Keratinocyte (primary cell): ENCODE data around the gene APLP2. TPM values are rescaled to one million over a fixed set of nuclear protein-coding genes. Genes with fewer than 3 reads are reported as not detected.
A peak's percentile ranks its signal among the peaks of the same experiment; 100 is the strongest.

ENCODE experiments used
- DNase-seq: peaks from one replicate; pipeline ENCODE4 v3.0.0-alpha.2; 2011; ENCODE audit warnings: low read depth, missing footprints, low spot score
- FAIRE-seq: peaks from 2 replicates; lab custom pipeline; 2011; peaks lifted over from hg19 to GRCh38; lab: Jason Lieb, UNC
- H2AFZ ChIP-seq: 2 replicates; pipeline ENCODE4 v1.6.0; 2012; ENCODE audit warnings: low read length, control low read depth, inconsistent platforms; ENCODE audit not compliant: control insufficient read depth
- H3K27ac ChIP-seq: 2 replicates; pipeline ENCODE4 v1.5.1; 2011; ENCODE audit warnings: low read length; ENCODE audit not compliant: control insufficient read depth, insufficient read depth
- H3K27me3 ChIP-seq: 3 replicates; pipeline ENCODE4 v1.6.0; 2011; ENCODE audit warnings: low read length; ENCODE audit not compliant: control insufficient read depth, insufficient read depth; ENCODE audit errors: extremely low read depth
- H3K36me3 ChIP-seq, 2 experiments: 2 replicates in 1 of 2; 3 replicates in 1 of 2; pipeline ENCODE4 v1.5.1; 2011; ENCODE audit warnings: low read length in 2 of 2, mild to moderate bottlenecking in 1 of 2; ENCODE audit not compliant: control insufficient read depth in 2 of 2, insufficient read depth in 2 of 2; ENCODE audit errors: extremely low read depth in 1 of 2
- H3K4me1 ChIP-seq: 3 replicates; pipeline ENCODE4 v1.5.1; 2011; ENCODE audit warnings: low read length; ENCODE audit not compliant: control insufficient read depth, insufficient read depth; ENCODE audit errors: extremely low read depth
- H3K4me2 ChIP-seq: 3 replicates; pipeline ENCODE4 v1.6.0; 2011; ENCODE audit warnings: low read depth, low read length; ENCODE audit not compliant: control insufficient read depth, insufficient read depth; ENCODE audit errors: extremely low read depth
- H3K4me3 ChIP-seq, 3 experiments: fragments of 200-600 bp in 1 of 3; sonication (generic) in 1 of 3; 2 replicates in 2 of 3; 3 replicates in 1 of 3; pipeline ENCODE4 v1.5.1; 2011 to 2016; ENCODE audit warnings: low read length in 3 of 3, mild to moderate bottlenecking in 3 of 3, control low read depth in 2 of 3, inconsistent platforms in 1 of 3, low read depth in 1 of 3, mixed read lengths in 1 of 3, mixed run types in 1 of 3, moderate library complexity in 1 of 3; ENCODE audit not compliant: control insufficient read depth in 2 of 3, insufficient read depth in 2 of 3; ENCODE audit errors: extremely low read depth in 1 of 3
- H3K79me2 ChIP-seq: 2 replicates; pipeline ENCODE4 v1.6.0; 2012; ENCODE audit warnings: low read length; ENCODE audit not compliant: control insufficient read depth, insufficient read depth
- H3K9ac ChIP-seq: 3 replicates; pipeline ENCODE4 v1.6.0; 2011; ENCODE audit warnings: low read length; ENCODE audit not compliant: control insufficient read depth, insufficient read depth; ENCODE audit errors: extremely low read depth
- H3K9me1 ChIP-seq: 3 replicates; pipeline ENCODE4 v1.6.0; 2011; ENCODE audit warnings: low read length; ENCODE audit not compliant: control insufficient read depth, insufficient read depth; ENCODE audit errors: extremely low read depth
- H3K9me3 ChIP-seq: 2 replicates; pipeline ENCODE4 v1.5.1; 2012; ENCODE audit warnings: low read depth, low read length; ENCODE audit not compliant: control insufficient read depth
- H4K20me1 ChIP-seq: 3 replicates; pipeline ENCODE4 v1.6.0; 2011; ENCODE audit warnings: low read length; ENCODE audit not compliant: control insufficient read depth, insufficient read depth; ENCODE audit errors: extremely low read depth
- EZH2 ChIP-seq: IDR thresholded peaks from one replicate; pipeline ENCODE4 v1.6.1; 2012; ENCODE audit warnings: inconsistent platforms, mild to moderate bottlenecking, low read length, moderate library complexity
- dilution Hi-C: fragments of 300-500 bp; cut with MboI; formaldehyde crosslinking; loops from one replicate; pipeline ENCODE4 v1.7.0; 2020; ENCODE audit warnings: low sequenced_read_pairs; ENCODE audit not compliant: extremely low pct_ligation_motif_present
- polyA plus RNA-seq, 5 experiments: library from polyadenylated mRNA; depleted of rRNA in 3 of 5; stranded (reverse) in 3 of 5; stranded (forward) in 1 of 5; unstranded in 1 of 5; fragments of >200 nt; gene quantifications; 1 replicate in 1 of 5; 2 replicates in 3 of 5; 3 replicates in 1 of 5; pipeline versions ENCODE4 v1.2.1 to v1.2.3, GENCODE V29; 2011 to 2012; ENCODE audit warnings: missing spikeins in 2 of 5, low read depth in 1 of 5, low replicate concordance in 1 of 5
- TF ChIP-seq, protein P1 (sequence below), 3 experiments: IDR thresholded peaks in 1 of 3; conservative IDR thresholded peaks in 1 of 3; optimal IDR thresholded peaks in 1 of 3; 2 replicates in 2 of 3; 3 replicates in 1 of 3; pipeline versions ENCODE3 to v1.5.1; 2011; ENCODE audit warnings: low read length in 3 of 3, mild to moderate bottlenecking in 3 of 3, moderate library complexity in 2 of 3, control low read depth in 1 of 3, inconsistent platforms in 1 of 3; ENCODE audit not compliant: insufficient read depth in 2 of 3; ENCODE audit errors: extremely low read depth in 1 of 3

The APLP2 gene
- polyA plus RNA-seq, 1 donor (not counting 4 experiments of a cell fraction or from before 2014, with no cell fraction given), result 531 TPM

DNA sequence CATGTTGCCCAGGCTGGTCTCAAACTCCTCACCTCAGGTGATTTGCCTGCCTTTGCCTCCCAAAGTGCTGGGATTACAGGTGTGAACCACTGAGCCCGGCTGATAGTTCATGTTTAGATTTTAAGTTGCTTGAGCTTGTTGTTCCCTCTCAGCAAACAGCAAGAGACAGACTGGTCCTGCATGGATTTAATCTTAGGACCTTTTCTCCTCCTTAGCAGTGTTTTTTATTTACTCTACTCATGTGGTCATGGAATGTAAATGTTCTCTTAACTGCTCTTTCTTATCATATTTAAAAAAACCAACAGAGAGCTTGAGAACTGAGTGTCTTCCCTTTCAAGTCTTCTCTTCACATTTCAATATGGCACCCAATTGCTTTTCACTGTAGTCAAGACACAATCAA lies 44.3 kb upstream of the APLP2 start:
- TF ChIP-seq EZH2, result no peak
- TF ChIP-seq, protein P1, sequence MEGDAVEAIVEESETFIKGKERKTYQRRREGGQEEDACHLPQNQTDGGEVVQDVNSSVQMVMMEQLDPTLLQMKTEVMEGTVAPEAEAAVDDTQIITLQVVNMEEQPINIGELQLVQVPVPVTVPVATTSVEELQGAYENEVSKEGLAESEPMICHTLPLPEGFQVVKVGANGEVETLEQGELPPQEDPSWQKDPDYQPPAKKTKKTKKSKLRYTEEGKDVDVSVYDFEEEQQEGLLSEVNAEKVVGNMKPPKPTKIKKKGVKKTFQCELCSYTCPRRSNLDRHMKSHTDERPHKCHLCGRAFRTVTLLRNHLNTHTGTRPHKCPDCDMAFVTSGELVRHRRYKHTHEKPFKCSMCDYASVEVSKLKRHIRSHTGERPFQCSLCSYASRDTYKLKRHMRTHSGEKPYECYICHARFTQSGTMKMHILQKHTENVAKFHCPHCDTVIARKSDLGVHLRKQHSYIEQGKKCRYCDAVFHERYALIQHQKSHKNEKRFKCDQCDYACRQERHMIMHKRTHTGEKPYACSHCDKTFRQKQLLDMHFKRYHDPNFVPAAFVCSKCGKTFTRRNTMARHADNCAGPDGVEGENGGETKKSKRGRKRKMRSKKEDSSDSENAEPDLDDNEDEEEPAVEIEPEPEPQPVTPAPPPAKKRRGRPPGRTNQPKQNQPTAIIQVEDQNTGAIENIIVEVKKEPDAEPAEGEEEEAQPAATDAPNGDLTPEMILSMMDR (optimal IDR thresholded peaks at IDR 0.05 in 1 of 3, IDR thresholded peaks at IDR 0.05 in 1 of 3, conservative IDR thresholded peaks at IDR 0.05 in 1 of 3; ENCODE audit: extremely low read depth in 1 of 3, insufficient read depth in 2 of 3, low read length in 3 of 3), result no peak
- Histone ChIP-seq H2AFZ (no peak overlapping the region), H3K27ac (no peak overlapping the region), H4K20me1 (no peaks in the 10 kb centered on the region), H3K9me3 (no peaks in the 10 kb centered on the region), H3K9me1 (no peaks in the 10 kb centered on the region), H3K4me2 (no peak overlapping the region), H3K9ac (no peak overlapping the region), H3K4me3 (no peak overlapping the region), H3K4me1 (peaks cover 15% of the 10 kb centered on the region), H3K79me2 (no peaks in the 10 kb centered on the region), H3K27me3 (no peaks in the 10 kb centered on the region), H3K36me3 (no peaks in the 10 kb centered on the region)
- FAIRE-seq (no peak), DNase-seq (no peak)
- dilution Hi-C loops, result no loop called here

DNA sequence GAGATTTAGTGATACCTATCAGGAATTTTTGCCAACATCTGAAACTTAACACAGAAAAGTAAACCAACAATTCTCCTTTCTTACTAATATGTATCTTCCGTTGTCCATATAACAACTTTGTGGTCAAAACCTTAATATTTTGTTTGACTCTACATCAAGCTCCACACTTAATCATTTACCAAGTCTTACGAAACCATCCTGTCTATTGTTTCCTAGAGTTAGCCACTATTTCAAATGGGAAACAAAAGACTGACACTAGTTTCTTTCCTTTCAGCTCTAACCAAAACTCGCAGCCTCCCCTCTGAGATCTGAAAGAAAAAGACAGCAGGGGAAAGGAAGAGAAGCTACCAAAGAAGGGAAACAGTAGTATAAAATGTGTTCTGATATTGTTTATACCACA lies 40.6 kb upstream of the APLP2 start:
- dilution Hi-C loops, result no loop called here
- DNase-seq, result no peak
- H3K27me3 ChIP-seq, result no peaks in the 10 kb centered on the region
- no peak for TF ChIP-seq EZH2
- TF ChIP-seq, protein P1 (optimal IDR thresholded peaks at IDR 0.05 in 1 of 3, IDR thresholded peaks at IDR 0.05 in 1 of 3, conservative IDR thresholded peaks at IDR 0.05 in 1 of 3; ENCODE audit: extremely low read depth in 1 of 3, insufficient read depth in 2 of 3, low read length in 3 of 3), result no peak
- H3K4me2 ChIP-seq, result no peak overlapping the region
- peak overlapping the region; percentile 31 for H2AFZ ChIP-seq
- H3K4me3 ChIP-seq, result no peak overlapping the region
- H3K4me1 ChIP-seq, result peaks cover 8% of the 10 kb centered on the region
- no peaks in the 10 kb centered on the region for H3K36me3 ChIP-seq
- H3K9ac ChIP-seq, result no peak overlapping the region
- H3K9me3 ChIP-seq, result no peaks in the 10 kb centered on the region
- no peaks in the 10 kb centered on the region for H3K79me2 ChIP-seq
- H3K9me1 ChIP-seq, result no peaks in the 10 kb centered on the region
- H4K20me1 ChIP-seq, result no peaks in the 10 kb centered on the region
- FAIRE-seq, result no peak
- H3K27ac ChIP-seq, result no peak overlapping the region
